ENCODE data around the gene PI4KA. TPM values are rescaled to one million over a fixed set of nuclear protein-coding genes. Genes with fewer than 3 reads are reported as not detected.

The PI4KA gene
- total RNA-seq, 1 experiment from 2014 or later: 65.8 TPM

GRCh38 chr22:20814221-20814808, 44.3 kb downstream of the PI4KA start:
- Histone ChIP-seq H4K8ac (replicated peaks; ENCODE audit: insufficient read length, low read depth, low read length) (no peak overlapping the region), H3K27me3 (ENCODE audit: insufficient read depth, low read length) (no peaks in the 10 kb centered on the region), H3K18ac (ENCODE audit: insufficient read length, low read depth, low read length) (no peak overlapping the region), H3K4me2 (ENCODE audit: insufficient read depth, insufficient read length, low read length) (no peak overlapping the region), H4K91ac (ENCODE audit: insufficient read length, low read depth, low read length) (no peak overlapping the region), H3K4me1 (ENCODE audit: insufficient read depth, low read length) (no peaks in the 10 kb centered on the region), H2BK20ac (ENCODE audit: low read depth, low read length, poor library complexity, severe bottlenecking) (no peak overlapping the region), H3K4ac (ENCODE audit: low read depth, low read length) (no peak overlapping the region), H3K27ac (ENCODE audit: insufficient read length, low read depth, low read length) (no peak overlapping the region), H4K5ac (ENCODE audit: insufficient read length, low read depth, low read length) (no peak overlapping the region), H2BK12ac (ENCODE audit: insufficient read length, low read depth, low read length) (no peak overlapping the region), H2BK120ac (ENCODE audit: low read depth, low read length, poor library complexity, severe bottlenecking) (no peak overlapping the region), H3K79me1 (ENCODE audit: insufficient read depth, low read depth, low read length, poor library complexity, severe bottlenecking) (no peaks in the 10 kb centered on the region), H2BK15ac (ENCODE audit: low read depth, low read length) (no peak overlapping the region), H2BK5ac (ENCODE audit: insufficient read length, low read length) (no peak overlapping the region), H2AK5ac (ENCODE audit: insufficient read length, low read length) (no peak overlapping the region), H3K23me2 (ENCODE audit: insufficient read length, low read depth, low read length, poor library complexity, severe bottlenecking) (no peaks in the 10 kb centered on the region), H3K23ac (ENCODE audit: insufficient read length, low read depth, low read length) (no peak overlapping the region), H4K20me1 (ENCODE audit: control insufficient read depth, insufficient read depth, insufficient read length) (no peaks in the 10 kb centered on the region), H3K79me2 (ENCODE audit: insufficient read depth, low read length) (no peaks in the 10 kb centered on the region), H2AFZ (ENCODE audit: low read length) (no peak overlapping the region), H3K9ac (ENCODE audit: extremely low read depth, insufficient read length, low read length) (no peak overlapping the region), H3T11ph (ENCODE audit: low read length) (no peak overlapping the region), H3K14ac (ENCODE audit: insufficient read depth, low read length) (no peak overlapping the region), H3K9me3 (ENCODE audit: control insufficient read depth, low read depth, low read length) (no peaks in the 10 kb centered on the region), H3K56ac (ENCODE audit: insufficient read length, low read depth, low read length) (no peak overlapping the region)
- H3K27ac Mint-ChIP-seq: no peak overlapping the region
- H3K4me3 Mint-ChIP-seq: no peak overlapping the region
- peaks cover 4 to 57% (median 18%) of the 10 kb centered on the region in 3 experiments; a peak in 6 of 7 replicates for H3K36me3 Mint-ChIP-seq (ENCODE audit: insufficient read depth in 1 of 3, low read depth in 3 of 3)
- DNase-seq: no peak
- WGBS (ENCODE audit: extremely low coverage, insufficient read length, low lambda C conversion rate): 100% methylated on average over 1 of the region's 5 CpGs
- no peaks in the 10 kb centered on the region for H3K9me3 Mint-ChIP-seq
- no peaks in the 10 kb centered on the region for H3K4me1 Mint-ChIP-seq
- TF ChIP-seq CTCF (conservative IDR thresholded peaks at IDR 0.05): no peak
- no peaks in the 10 kb centered on the region for H3K27me3 Mint-ChIP-seq (ENCODE audit: low read depth)
